GM21529 (cell line): ENCODE measurements around the gene UBE2S.

Experiments
- ATAC-seq: cut with Tn5 transposase; IDR thresholded peaks from one replicate; pipeline ENCODE4 v1.9.1; 2021; ENCODE audit not compliant: unreplicated experiment

The UBE2S gene

DNA sequence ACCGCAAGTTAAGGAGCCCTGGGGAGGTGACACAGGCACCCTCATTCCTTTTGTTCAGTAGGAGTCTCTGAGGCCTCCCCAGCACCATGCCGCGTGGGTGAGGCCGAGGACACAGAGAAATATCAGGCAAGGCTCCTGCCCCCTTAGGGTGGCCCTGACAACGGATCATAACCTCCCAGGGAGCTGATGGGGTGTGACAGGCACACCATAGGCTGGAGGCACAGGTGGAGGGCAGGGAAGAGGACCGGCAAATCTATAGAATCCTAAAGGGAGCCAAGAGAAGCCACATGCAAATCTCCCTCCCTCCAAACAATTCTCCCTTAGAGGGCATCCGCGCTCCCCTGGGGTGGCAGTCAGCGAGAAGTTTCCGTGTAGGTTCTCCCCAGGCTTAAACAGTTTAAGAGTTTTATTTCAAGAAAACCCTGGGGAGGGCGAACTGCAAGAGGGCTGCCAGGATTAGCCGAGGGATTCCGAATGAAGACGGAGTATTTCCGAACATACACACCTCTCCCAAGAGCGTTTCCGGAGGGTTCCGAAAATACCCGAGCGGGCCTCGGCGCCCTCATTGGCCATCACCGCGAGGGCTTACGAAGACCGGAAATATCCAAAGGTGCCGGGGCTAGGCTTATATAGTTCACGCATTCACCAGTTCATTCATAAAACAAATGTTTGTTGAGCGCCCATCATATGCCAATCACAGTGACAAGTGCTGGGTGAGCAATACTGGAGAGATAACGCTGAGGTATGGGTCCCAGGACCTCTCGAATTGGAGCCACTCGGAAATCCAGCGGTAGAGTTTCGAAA lies 22.5 kb downstream of the UBE2S start:
- ATAC-seq: peak; percentile 58

DNA sequence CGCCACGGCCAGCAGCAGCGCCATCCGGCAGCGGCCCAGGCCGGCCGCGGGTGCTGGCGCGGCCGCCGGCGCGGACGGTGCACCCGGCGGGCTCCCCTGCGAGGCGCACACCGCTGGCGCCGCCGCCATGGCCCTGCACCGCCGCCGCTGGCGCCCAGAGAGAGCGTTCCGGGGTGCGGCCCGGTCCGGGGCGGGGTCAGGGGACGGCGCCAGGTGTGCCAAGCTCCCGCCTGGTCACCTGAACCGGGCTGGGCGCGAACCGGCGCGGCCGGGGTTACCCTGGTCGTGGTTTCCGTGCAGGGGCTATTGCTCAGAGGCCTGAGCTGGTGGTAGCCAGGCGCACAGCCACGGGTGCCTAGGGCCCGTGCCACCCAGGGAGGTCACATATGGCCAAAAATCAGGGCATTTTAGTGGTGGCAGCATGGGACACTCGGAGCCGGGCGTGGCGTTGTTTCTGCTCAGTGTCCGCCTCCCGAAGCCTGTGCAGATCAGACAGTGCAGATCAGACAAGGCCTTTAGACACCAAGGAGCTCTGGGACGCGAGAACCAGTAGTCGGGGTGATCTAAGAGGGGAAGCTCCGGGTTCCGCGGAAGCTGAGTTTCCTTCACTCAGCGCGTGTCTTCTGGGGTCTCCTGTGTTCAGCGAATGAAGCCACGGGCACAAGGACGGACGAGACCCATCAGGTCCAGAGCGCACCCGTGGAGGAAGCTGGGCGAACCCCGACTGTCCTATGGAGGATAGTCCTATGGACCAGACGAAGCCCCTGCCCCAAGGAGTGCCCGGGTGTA lies 23.3 kb downstream of the UBE2S start, which contains the start of gene TMEM238:
TSS of gene TMEM238 (minus strand) at position 162 of the 789 bp plus-strand sequence. CDS start at position 129, 33 bp downstream.
- ATAC-seq: no peak

DNA sequence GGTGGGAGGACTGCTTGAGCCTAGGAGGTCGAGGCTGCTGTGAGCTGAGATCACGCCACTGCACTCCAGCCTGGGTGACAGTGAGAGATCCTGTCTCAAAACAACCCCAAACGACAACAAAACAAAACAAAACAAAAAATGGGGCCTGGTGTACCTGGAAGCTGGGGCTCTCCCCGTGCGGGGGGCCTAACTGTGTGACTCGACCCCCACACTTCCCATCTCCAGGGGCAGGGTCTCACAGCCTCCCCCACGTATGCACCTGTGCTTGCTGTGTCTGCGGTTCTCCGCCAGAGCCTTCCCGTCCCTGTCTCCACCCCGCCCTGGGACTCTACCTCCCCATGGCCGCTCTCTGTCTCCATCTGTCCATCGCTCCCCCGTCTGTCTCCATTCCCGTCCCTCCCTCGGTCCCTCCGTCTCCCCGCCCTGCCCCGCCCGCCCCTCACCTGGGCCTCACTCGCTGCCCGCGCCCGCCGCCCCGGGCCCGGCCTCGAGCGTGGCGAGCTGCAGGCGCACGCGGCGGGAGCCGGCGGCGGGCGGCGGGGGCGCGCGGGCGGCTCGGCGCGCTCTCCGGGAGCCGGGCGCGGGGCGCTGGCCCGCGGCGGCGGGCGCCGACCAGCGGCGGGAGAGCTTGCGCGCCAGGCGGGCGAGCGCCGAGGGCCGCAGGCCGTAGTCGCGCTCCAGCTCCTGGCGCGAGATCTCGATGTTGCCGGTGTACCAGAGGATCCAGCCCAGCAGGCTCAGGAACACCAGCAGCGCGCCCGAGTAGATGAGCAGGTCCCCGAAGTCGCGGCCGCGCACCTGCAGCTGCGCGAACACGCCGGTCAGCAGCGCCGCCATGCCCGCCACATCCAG lies 24.1 kb downstream of the UBE2S start:
- ATAC-seq: no peak

DNA sequence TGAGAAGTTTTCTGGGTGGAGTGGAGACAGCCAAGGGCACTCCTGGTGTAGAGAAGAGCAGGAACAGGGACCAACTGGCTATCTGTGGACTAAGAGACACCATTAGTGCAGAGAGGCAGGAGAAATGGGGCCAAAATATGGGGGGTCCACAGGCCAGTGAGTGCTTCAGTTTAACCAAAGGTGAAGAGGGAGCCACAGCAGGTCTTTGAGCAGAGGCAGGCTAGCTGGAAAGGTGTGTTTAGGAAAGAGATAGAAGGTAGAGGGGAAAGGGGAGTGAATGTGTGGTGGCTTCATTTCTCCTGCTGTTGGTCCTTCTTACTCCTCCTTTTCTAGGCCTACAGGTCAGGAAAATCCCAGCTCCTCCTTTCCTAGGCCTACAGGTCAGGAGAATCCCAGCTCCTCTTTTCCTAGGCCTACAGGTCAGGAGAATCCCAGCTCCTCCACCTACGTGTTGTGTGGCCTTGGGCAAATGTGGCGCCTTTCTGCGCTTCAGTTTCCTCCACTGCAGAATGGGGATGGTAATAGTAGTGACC lies 25.0 kb downstream of the UBE2S start:
- no peak for ATAC-seq

- no peak for ATAC-seq
Observed at GRCh38 chr19:55382013-55382412, 25.6 kb downstream of the UBE2S start.

DNA sequence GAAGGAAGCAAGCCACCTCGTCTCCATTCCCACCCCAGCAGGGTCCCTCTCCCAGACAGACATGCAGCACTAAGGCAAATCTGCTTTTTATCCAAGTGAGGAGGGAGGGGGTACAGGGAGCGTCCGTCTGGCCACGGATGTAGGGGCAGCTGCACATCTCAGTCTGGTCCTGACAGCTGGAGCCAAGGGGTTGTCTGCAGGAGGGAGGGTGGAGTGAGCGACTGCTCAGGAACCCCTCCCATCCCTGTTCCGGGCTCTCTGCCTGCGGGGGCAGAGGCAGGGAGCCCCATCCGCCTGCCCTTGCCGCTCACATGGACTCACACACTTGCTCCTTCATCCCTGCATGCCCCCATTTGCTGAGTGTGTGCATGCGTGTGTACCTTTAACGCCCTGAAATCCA lies 28.4 kb downstream of the UBE2S start:
- no peak for ATAC-seq

GRCh38 chr19:55377356-55378131 lies 30.0 kb downstream of the UBE2S start:
- no peak for ATAC-seq

DNA sequence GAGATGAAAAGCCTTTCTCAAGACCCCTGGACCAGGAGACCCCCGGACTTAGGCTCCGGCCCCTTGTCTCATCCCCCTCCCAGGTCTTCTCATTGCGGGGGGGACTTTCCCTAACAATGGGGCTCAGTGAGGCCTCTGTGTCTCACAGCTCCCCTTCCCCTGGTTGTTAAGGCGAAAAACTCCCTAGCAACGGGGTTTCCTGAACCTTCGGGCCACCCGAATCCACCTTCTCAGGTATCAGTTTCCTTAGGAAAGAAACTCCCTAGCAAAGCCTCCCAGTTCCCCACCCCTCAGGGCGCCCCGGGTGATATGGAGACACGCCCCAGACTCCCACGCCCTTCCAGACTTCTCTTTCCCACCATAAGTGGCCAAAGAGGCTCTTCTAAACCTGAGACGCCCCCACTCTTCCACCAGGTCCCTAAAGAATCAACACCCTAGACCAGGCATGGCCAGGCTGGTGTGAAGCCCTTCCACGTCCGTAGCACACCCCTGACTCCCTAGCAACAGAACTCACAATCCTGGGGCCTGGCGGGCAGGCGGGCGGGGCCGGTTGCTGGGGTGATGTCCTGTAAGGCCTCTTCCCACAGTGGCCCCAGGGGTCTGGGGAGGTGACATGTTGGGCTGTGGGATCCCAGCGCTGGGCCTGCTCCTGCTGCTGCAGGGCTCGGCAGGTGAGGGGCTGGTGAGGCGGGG lies 31.2 kb downstream of the UBE2S start, which contains the start of gene TMEM190:
TSS of gene TMEM190 (plus strand) at position 586 of the 693 bp plus-strand sequence. CDS start at position 614, 28 bp downstream.
- ATAC-seq: no peak

GRCh38 chr19:55373993-55374757 lies 33.4 kb downstream of the UBE2S start:
- ATAC-seq: no peak

DNA sequence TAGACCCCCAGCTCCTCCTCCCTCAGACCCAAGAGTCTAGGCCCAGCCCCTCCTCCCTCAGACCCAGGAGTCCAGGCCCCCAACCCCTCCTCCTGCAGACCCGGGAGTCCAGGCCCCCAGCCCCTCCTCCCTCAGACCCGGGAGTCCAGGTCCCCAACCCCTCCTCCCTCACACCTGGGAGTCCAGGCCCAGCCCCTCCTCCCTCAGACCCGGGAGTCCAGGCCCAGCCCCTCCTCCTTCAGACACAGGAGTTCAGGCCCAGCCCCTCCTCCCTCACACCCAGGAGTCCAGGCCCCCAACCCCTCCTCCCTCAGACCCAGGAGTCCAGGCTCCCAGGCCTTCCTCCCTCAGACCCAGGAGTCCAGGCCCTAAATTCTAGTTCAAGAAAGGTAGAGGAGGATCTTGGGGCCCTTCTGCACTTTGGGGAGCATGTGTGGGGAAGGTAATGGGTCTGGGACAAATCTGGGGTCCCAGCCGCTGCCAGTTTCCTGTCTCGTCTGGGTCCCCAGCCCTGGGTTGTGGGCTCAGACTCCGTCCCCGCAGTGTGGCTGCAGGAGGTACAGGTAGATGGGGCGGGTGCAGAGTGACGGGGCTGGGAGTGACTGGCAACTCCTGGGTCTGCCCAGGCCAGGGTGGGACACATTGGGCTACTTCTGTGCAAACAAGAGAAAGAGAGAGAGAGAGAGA lies 34.1 kb downstream of the UBE2S start:
- ATAC-seq: no peak

DNA sequence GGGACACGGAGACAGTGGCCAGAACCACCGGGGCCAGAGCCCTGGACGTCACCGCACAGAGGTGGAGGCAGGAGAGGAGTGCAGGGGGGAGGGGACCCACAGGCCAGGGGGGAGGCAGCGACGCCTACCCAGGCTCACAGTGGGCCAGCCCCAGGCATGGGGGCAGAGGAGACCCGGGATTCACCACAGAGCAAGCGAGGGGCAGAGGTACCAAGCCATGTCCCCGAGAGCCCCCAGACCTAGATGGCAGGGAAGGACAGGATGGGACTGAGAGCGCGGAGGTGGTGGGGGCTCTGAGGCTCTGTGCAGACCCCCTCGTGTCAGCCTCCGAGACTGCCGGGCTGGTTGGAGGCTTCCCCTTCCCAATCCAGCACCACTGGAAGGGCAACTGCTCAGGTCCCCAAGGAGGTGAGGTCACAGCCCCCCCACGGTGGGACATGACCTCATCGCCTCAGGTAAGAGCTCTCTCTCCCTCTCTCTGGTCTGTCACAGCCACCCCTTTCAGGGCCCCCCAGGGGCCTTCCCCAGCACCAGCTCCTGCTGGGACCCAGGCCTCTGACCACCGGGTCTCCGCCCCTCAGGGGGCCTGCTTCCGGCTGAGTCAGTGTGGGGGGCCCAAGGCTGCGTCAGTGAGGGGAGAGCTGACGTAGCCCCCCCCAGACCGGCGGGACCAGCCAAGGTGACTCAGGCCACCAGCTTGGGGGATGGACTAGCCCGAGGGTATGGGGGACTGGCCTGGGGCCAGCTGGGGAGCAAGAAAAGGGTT lies 35.1 kb downstream of the UBE2S start:
- ATAC-seq: no peak

GRCh38 chr19:55370305-55370988 lies 37.1 kb downstream of the UBE2S start, which contains the start of gene IL11:
IL11 (minus strand) TSS chr19:55370463; CDS start chr19:55370310, 153 bp downstream.
- no peak for ATAC-seq

DNA sequence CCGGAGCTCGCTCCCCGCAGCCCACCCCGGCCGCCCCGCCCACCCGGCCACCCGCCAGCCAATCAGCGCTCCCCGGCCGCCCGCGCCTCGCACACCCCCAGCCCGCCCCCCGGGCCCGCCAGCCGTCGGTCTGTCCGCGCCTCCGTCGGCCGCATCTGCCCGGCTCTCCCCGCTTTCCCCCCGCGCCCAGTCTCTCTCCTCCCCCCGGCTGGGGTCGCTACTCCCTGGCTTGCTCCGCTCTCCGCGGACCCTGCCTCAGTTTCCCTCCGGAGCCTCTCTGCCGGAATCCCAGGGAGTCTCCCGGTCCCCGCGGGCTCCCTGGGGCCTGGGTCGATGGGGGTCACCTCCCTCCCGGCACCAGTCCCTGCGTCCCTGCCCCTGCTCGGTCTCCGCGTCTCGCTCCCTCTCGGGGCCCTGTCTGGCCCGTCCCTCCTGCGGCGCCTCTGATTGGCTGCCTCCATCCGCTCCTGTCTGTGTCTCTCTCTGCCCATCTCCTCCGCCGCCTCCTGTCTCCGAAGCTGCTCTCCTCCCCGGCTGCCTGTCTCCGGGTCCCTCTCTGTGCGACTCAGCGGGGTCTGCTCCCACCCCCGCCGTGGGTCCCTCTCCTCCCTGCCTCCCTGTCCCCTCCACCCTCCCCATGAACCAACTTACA lies 37.8 kb downstream of the UBE2S start:
- ATAC-seq: no peak

- ATAC-seq: no peak
Observed at GRCh38 chr19:55368701-55369563, 38.7 kb downstream of the UBE2S start.

DNA sequence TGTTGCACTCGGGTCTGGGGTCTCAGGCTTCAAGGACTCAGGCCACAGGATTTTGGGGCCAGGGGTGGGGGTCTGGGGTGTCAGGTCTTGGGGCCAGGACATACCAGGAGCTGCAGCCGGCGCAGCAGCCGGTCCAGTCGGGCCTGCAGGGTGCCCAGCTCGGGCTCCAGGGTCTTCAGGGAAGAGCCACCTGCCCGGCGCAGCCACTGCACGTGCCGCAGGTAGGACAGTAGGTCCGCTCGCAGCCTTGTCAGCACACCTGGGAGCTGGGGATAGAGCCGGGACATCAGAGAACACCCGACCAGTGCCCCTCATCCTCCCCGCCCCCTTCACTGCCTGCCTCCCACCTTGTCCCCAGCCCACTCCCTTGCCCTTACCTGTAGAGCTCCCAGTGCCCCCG lies 39.5 kb downstream of the UBE2S start:
- no peak for ATAC-seq
